H1 (cell line): ENCODE data around the gene GNL2. TPM values are rescaled to one million over a fixed set of nuclear protein-coding genes. Genes with fewer than 3 reads are reported as not detected.

Source experiments
- EZH2 ChIP-seq: fragments of 200-600 bp; sonication (generic); IDR thresholded peaks from 2 replicates; pipeline ENCODE4 v1.7.1; 2012; ENCODE audit warnings: low read depth, mild to moderate bottlenecking, moderate library complexity, low read length, inconsistent platforms; ENCODE audit not compliant: severe bottlenecking
- TAF1 ChIP-seq: IDR thresholded peaks from 2 replicates; pipeline ENCODE4 v1.6.1; 2011; ENCODE audit warnings: mild to moderate bottlenecking, low read depth, low read length
- polyA plus RNA-seq, 7 experiments: library from polyadenylated mRNA; depleted of rRNA in 3 of 7; stranded (reverse) in 5 of 7; unstranded in 2 of 7; fragments of >200 nt in 5 of 7; fragments of 200-250 nt in 2 of 7; gene quantifications; 1 replicate in 5 of 7; 2 replicates in 1 of 7; 4 replicates in 1 of 7; pipeline versions ENCODE4 v1.2.1 to v1.2.3, GENCODE V29; 2011 to 2013; ENCODE audit warnings: missing spikeins in 2 of 7, mixed read lengths in 2 of 7
- total RNA-seq: library from RNA; stranded (reverse); fragmentation: NEBNext Ultra II Directional; extraction: Animal tissue kit (Norgen Biotek cat#: 25700); gene quantifications from 2 replicates; pipeline ENCODE4 v1.2.1, GENCODE V29; 2021

GNL2 gene
- total and polyA plus RNA-seq, 2 of the 8 experiments (the other 6 are each of a cell fraction or from before 2014, with no cell fraction given): 22.2 to 88.3 TPM

GRCh38 chr1:37545019-37545418, 50.7 kb downstream of the GNL2 start (continued):
- no peak for TF ChIP-seq TAF1
- no peak for TF ChIP-seq EZH2
